PC-3 (cell line): ENCODE data around the gene OR4M1.
"Not testable (repeated sequence)": the region's sequence is repeated elsewhere in the genome, so short reads cannot be mapped to it uniquely, and the experiment has no call there.

Experiments
- EZH2 ChIP-seq: fragments of 300-600 bp; sonication (generic); IDR thresholded peaks from one replicate; pipeline ENCODE4 v1.6.1; 2017; ENCODE audit warnings: antibody characterized with exemption, mild to moderate bottlenecking, low read length; ENCODE audit not compliant: unreplicated experiment
- TF ChIP-seq, protein P1 (sequence below): fragments of 300-600 bp; sonication (generic); conservative IDR thresholded peaks from 2 replicates; pipeline ENCODE4 v1.5.1; 2017; ENCODE audit warnings: antibody characterized with exemption, low read depth, mild to moderate bottlenecking, low read length

- TF ChIP-seq, protein P1, sequence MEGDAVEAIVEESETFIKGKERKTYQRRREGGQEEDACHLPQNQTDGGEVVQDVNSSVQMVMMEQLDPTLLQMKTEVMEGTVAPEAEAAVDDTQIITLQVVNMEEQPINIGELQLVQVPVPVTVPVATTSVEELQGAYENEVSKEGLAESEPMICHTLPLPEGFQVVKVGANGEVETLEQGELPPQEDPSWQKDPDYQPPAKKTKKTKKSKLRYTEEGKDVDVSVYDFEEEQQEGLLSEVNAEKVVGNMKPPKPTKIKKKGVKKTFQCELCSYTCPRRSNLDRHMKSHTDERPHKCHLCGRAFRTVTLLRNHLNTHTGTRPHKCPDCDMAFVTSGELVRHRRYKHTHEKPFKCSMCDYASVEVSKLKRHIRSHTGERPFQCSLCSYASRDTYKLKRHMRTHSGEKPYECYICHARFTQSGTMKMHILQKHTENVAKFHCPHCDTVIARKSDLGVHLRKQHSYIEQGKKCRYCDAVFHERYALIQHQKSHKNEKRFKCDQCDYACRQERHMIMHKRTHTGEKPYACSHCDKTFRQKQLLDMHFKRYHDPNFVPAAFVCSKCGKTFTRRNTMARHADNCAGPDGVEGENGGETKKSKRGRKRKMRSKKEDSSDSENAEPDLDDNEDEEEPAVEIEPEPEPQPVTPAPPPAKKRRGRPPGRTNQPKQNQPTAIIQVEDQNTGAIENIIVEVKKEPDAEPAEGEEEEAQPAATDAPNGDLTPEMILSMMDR: not testable (repeated sequence)
- TF ChIP-seq EZH2: not testable (repeated sequence)
Observed at GRCh38 chr14:19773204-19773603, at the start of gene OR4M1.
